Sigmoid colon (tissue), 3 donors: ENCODE data around the gene TAOK1.

ENCODE experiments used
- POLR2A ChIP-seq, 2 donors: fragments of 450-650 bp; IDR thresholded peaks; one replicate each; pipeline ENCODE4 v1.6.1; 2016; ENCODE audit warnings: antibody characterized with exemption in 2 of 2, mild to moderate bottlenecking in 2 of 2, moderate library complexity in 2 of 2
- TF ChIP-seq, protein P1 (sequence below), 4 experiments: fragments of 450-650 bp in 3 of 4; fragments of 200-600 bp in 1 of 4; IDR thresholded peaks; one replicate each; pipeline ENCODE4 v1.5.1; 2016 to 2019; ENCODE audit warnings: antibody characterized with exemption in 4 of 4, mild to moderate bottlenecking in 3 of 4, moderate library complexity in 2 of 4

DNA sequence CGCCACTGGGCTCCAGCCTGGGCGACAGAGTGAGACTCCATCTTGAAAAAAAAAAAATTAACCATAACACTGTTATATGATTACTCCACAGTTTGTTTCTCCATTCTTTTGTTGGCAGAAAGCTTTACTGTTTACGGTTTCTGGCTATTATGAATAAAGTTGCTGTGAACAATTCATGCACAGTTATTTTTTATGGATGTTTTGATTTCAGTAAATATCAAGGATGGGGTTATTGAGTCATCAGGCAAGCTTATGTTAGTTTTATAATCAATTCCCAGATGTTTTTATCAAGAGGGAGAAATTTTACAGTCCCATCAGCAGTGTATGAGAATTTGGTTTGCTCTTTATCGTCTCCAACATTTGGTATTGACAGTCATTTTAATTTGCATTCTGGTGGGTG is 67.9 kb downstream of the TAOK1 start:
- TF ChIP-seq, protein P1, sequence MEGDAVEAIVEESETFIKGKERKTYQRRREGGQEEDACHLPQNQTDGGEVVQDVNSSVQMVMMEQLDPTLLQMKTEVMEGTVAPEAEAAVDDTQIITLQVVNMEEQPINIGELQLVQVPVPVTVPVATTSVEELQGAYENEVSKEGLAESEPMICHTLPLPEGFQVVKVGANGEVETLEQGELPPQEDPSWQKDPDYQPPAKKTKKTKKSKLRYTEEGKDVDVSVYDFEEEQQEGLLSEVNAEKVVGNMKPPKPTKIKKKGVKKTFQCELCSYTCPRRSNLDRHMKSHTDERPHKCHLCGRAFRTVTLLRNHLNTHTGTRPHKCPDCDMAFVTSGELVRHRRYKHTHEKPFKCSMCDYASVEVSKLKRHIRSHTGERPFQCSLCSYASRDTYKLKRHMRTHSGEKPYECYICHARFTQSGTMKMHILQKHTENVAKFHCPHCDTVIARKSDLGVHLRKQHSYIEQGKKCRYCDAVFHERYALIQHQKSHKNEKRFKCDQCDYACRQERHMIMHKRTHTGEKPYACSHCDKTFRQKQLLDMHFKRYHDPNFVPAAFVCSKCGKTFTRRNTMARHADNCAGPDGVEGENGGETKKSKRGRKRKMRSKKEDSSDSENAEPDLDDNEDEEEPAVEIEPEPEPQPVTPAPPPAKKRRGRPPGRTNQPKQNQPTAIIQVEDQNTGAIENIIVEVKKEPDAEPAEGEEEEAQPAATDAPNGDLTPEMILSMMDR (IDR thresholded peaks at IDR 0.05) = no peak
- TF ChIP-seq POLR2A (IDR thresholded peaks at IDR 0.05) = no peak
